Spleen (tissue), 11 donors: Measurements from ENCODE around the gene CUX1. TPM values are rescaled to one million over a fixed set of nuclear protein-coding genes. Genes with fewer than 3 reads are reported as not detected.

Experiments
- DNase-seq: peaks from one replicate; pipeline ENCODE4 v3.0.0-alpha.2; 2020
- H3K27ac ChIP-seq, 8 donors: fragments of 200-600 bp; sonication (generic) in 7 of 8; 1 replicate in 4 of 8; 2 replicates in 4 of 8; pipeline versions ENCODE4 v1.5.0 to v1.8.0; 2016 to 2021; ENCODE audit warnings: inconsistent platforms in 4 of 8, mild to moderate bottlenecking in 4 of 8, moderate library complexity in 1 of 8
- H3K27me3 ChIP-seq, 7 donors: fragments of 200-600 bp; sonication (generic) in 6 of 7; replicated peaks in 1 of 7; 1 replicate in 4 of 7; 2 replicates in 3 of 7; pipeline versions ENCODE4 v1.5.0 to v1.8.0; 2016 to 2021; ENCODE audit warnings: inconsistent platforms in 3 of 7, mild to moderate bottlenecking in 1 of 7
- H3K36me3 ChIP-seq, 6 donors: fragments of 200-600 bp; sonication (generic) in 5 of 6; 1 replicate in 4 of 6; 2 replicates in 2 of 6; pipeline versions ENCODE4 v1.5.0 to v1.8.0; 2016 to 2021; ENCODE audit warnings: inconsistent platforms in 2 of 6
- H3K4me1 ChIP-seq, 6 donors: fragments of 200-600 bp; sonication (generic) in 5 of 6; 1 replicate in 3 of 6; 2 replicates in 3 of 6; pipeline versions ENCODE4 v1.5.0 to v1.8.0; 2016 to 2021; ENCODE audit warnings: inconsistent platforms in 3 of 6
- H3K4me3 ChIP-seq, 8 donors: fragments of 200-600 bp; sonication (generic) in 7 of 8; 1 replicate in 4 of 8; 2 replicates in 4 of 8; pipeline versions ENCODE4 v1.5.0 to v1.8.0; 2016 to 2021; ENCODE audit warnings: inconsistent platforms in 4 of 8, mild to moderate bottlenecking in 4 of 8, moderate library complexity in 2 of 8
- H3K9me3 ChIP-seq, 8 donors: fragments of 200-600 bp; sonication (generic) in 7 of 8; 1 replicate in 4 of 8; 2 replicates in 4 of 8; pipeline versions ENCODE4 v1.5.0 to v1.8.0; 2016 to 2021; ENCODE audit warnings: inconsistent platforms in 4 of 8
- CTCF ChIP-seq, 11 experiments: fragments of 200-600 bp in 7 of 11; fragments of 450-650 bp in 4 of 11; sonication (generic) in 4 of 11; IDR thresholded peaks in 8 of 11; conservative IDR thresholded peaks in 3 of 11; 1 replicate in 7 of 11; 2 replicates in 4 of 11; pipeline versions ENCODE4 v1.4.0 to v1.8.0; 2016 to 2021; ENCODE audit warnings: antibody characterized with exemption in 11 of 11, inconsistent platforms in 4 of 11, mild to moderate bottlenecking in 1 of 11
- POLR2A ChIP-seq, 3 donors: fragments of 450-650 bp; IDR thresholded peaks; one replicate each; pipeline ENCODE4 v1.5.1; 2017; ENCODE audit warnings: antibody characterized with exemption in 3 of 3, mild to moderate bottlenecking in 1 of 3
- POLR2AphosphoS5 ChIP-seq, 3 donors: sonication (generic); formaldehyde crosslinking; IDR thresholded peaks; one replicate each; pipeline ENCODE4 v1.5.1; 2017; ENCODE audit warnings: antibody characterized with exemption in 3 of 3
- WGBS, 5 donors: extraction: QIAGEN DNeasy Blood & Tissue Kit in 3 of 5; methylation state at CpG; one replicate each; pipeline versions ENCODE4 v1.1.5 to v1.1.7; 2013 to 2018; 5-methylcytosine and 5-hydroxymethylcytosine counted together
- intact Hi-C: fragments of 100-400 bp; cut with DNase I; formaldehyde crosslinking; loops from one replicate; pipeline ENCODE4 v1.15.0; 2023; ENCODE audit warnings: low total_unique reads
- polyA plus RNA-seq, 3 donors: library from polyadenylated mRNA; stranded (reverse); fragments of 200-250 nt; gene quantifications; one replicate each; pipeline ENCODE4 v1.2.1, GENCODE V29; 2013
- total RNA-seq, 7 donors: library from RNA; depleted of rRNA in 3 of 7; stranded (reverse); fragments of >200 nt in 3 of 7; fragmentation: NEBNext Ultra II Directional in 4 of 7; extraction: Animal tissue kit (Norgen Biotek cat#: 25700) in 4 of 7; gene quantifications; one replicate each; pipeline versions ENCODE4 v1.1.0 to v1.2.1, GENCODE V29; 2016 to 2021
- donor health status: healthy with polysubstance abuse.
- donor health status: DM: no; HTN: no; CAD: no; lungs with moderate emphysema.
- donor health status: DM: no; HTN: no; CAD: no.
- donor health status: Bipolar disorder and iron deficiency.
- donor health status: healthy.
- donor health status: DM: no; HTN: no; CAD: no.
- donor health status: DM: yes; HTN: yes; CAD: no.

CUX1 gene
- total and polyA plus RNA-seq, 10 donors: 9.1 to 95.8 (median 61.9) TPM

- Histone ChIP-seq H3K27ac (peak overlapping the region in 5 of 8 donors; percentile 36 to 82 (median 69)), H3K9me3 (no peaks in the 10 kb centered on the region), H3K4me1 (peaks cover 0 to 83% (median 32%) of the 10 kb centered on the region in 6 donors), H3K27me3 (no peaks in the 10 kb centered on the region), H3K4me3 (peak overlapping the region in 1 of 8 donors; percentile 17), H3K36me3 (peaks cover 0 to 4% (median 0%) of the 10 kb centered on the region in 6 donors)
- intact Hi-C loops: no loop called here
- 74 to 81% (median 78%) methylated on average over 11 of the region's 11 CpGs for WGBS, 5 donors
- DNase-seq: no peak
- TF ChIP-seq CTCF (IDR thresholded peaks at IDR 0.05 in 8 of 11, conservative IDR thresholded peaks at IDR 0.05 in 3 of 11): no peak
- no peak for TF ChIP-seq POLR2A (IDR thresholded peaks at IDR 0.05)
- no peak for TF ChIP-seq POLR2AphosphoS5 (IDR thresholded peaks at IDR 0.05)
Measured at GRCh38 chr7:101823096-101823495, 5.7 kb downstream of the CUX1 start.

DNA sequence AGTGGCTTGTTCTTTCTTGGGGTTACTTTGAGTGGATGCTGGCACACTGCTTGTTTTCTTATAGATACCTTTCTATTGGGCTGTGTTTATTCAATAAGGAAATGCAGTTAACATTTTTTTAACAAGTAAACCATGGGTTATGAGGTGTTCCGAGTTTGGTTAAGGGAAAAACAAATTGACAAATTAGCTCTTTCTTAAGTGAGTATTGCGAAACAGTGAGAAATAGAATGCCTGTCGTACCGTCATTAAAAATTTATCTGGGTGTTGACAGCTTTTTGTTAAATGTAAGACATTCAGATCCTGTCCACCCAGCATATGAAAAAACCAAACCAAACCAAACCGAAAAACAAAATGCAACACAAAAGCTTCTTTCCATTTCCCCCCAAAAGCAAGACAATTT lies 6.2 kb downstream of the CUX1 start:
- H3K4me3 ChIP-seq: peak overlapping the region in 1 of 8 donors; percentile 17
- H3K27ac ChIP-seq: peak overlapping the region in 5 of 8 donors; percentile 36 to 82 (median 69)
- H3K4me1 ChIP-seq: peaks cover 0 to 83% (median 27%) of the 10 kb centered on the region in 6 donors
- peaks cover 0 to 4% (median 0%) of the 10 kb centered on the region in 6 donors for H3K36me3 ChIP-seq
- intact Hi-C loops: no loop called here
- H3K27me3 ChIP-seq: no peaks in the 10 kb centered on the region
- no peaks in the 10 kb centered on the region for H3K9me3 ChIP-seq
- 51 to 80% (median 66%) methylated on average over 5 of the region's 5 CpGs for WGBS, 5 donors
- no peak for TF ChIP-seq CTCF (IDR thresholded peaks at IDR 0.05 in 8 of 11, conservative IDR thresholded peaks at IDR 0.05 in 3 of 11)
- no peak for TF ChIP-seq POLR2AphosphoS5 (IDR thresholded peaks at IDR 0.05)
- no peak for TF ChIP-seq POLR2A (IDR thresholded peaks at IDR 0.05)
- DNase-seq: no peak

DNA sequence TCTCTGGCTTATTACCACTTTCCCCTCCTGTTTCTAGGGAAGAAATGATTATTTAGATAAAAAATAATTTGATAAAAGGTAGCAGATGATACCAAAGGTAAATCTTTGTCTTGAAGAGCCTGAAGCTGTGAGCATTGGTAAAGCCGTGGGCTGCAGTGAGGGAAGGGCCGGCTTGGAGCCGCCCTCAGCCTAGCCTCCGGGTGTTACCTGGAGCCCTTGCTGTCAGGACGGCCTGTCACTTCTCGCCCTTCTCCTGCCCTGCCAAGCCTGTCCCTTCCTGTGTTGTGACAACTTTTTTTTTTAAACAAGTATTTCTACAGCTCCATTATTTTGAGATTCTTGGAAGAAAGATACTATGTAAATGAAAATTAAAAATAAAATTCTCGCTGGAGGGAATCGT lies 7.0 kb downstream of the CUX1 start:
- H3K27me3 ChIP-seq: no peaks in the 10 kb centered on the region
- no peak overlapping the region for H3K4me3 ChIP-seq
- TF ChIP-seq CTCF (IDR thresholded peaks at IDR 0.05 in 8 of 11, conservative IDR thresholded peaks at IDR 0.05 in 3 of 11) (no peak), POLR2A (IDR thresholded peaks at IDR 0.05) (no peak), POLR2AphosphoS5 (IDR thresholded peaks at IDR 0.05) (no peak)
- intact Hi-C loops: no loop called here
- DNase-seq: no peak
- H3K27ac ChIP-seq: peak overlapping the region in 1 of 8 donors; percentile 82
- 87 to 92% (median 91%) methylated on average over 8 of the region's 8 CpGs for WGBS, 5 donors
- peaks cover 0 to 4% (median 0%) of the 10 kb centered on the region in 6 donors for H3K36me3 ChIP-seq
- H3K4me1 ChIP-seq: peaks cover 0 to 76% (median 19%) of the 10 kb centered on the region in 6 donors
- H3K9me3 ChIP-seq: no peaks in the 10 kb centered on the region

- DNase-seq: no peak
- WGBS, 5 donors: 87 to 90% (median 87%) methylated on average over 15 of the region's 15 CpGs
Measured at GRCh38 chr7:101826081-101826835, 8.8 kb downstream of the CUX1 start.

More at GRCh38 chr7:101826081-101826835, 8.8 kb downstream of the CUX1 start:
- Histone ChIP-seq H3K27me3 (no peaks in the 10 kb centered on the region), H3K4me1 (peaks cover 0 to 58% (median 14%) of the 10 kb centered on the region in 6 donors), H3K36me3 (peaks cover 0 to 15% (median 0%) of the 10 kb centered on the region in 6 donors), H3K9me3 (no peaks in the 10 kb centered on the region), H3K4me3 (no peak overlapping the region), H3K27ac (no peak overlapping the region)
- intact Hi-C loops: no loop called here
- TF ChIP-seq POLR2A (IDR thresholded peaks at IDR 0.05): no peak
- TF ChIP-seq POLR2AphosphoS5 (IDR thresholded peaks at IDR 0.05): no peak
- no peak for TF ChIP-seq CTCF (IDR thresholded peaks at IDR 0.05 in 8 of 11, conservative IDR thresholded peaks at IDR 0.05 in 3 of 11)
